Testis (tissue), 3 donors: ENCODE data around the gene ZC3H4. TPM values are rescaled to one million over a fixed set of nuclear protein-coding genes. Genes with fewer than 3 reads are reported as not detected.

Experiments used
- DNase-seq: peaks from one replicate; pipeline ENCODE4 v3.0.0-alpha.2; 2019
- H3K27ac ChIP-seq, 2 donors: fragments of 200-600 bp; sonication (generic); one replicate each; pipeline ENCODE4 v1.5.1; 2019
- H3K27me3 ChIP-seq: fragments of 200-600 bp; sonication (generic); one replicate; pipeline ENCODE4 v1.5.1; 2019
- H3K36me3 ChIP-seq: fragments of 200-600 bp; sonication (generic); one replicate; pipeline ENCODE4 v1.5.1; 2017; ENCODE audit warnings: low read depth; ENCODE audit errors: missing control alignments
- H3K4me1 ChIP-seq: fragments of 200-600 bp; sonication (generic); one replicate; pipeline ENCODE4 v1.5.1; 2019
- H3K4me3 ChIP-seq, 2 donors: fragments of 200-600 bp; sonication (generic); one replicate each; pipeline ENCODE4 v1.5.1; 2017 to 2019
- H3K9me3 ChIP-seq: fragments of 200-600 bp; sonication (generic); one replicate; pipeline ENCODE4 v1.5.1; 2017
- POLR2A ChIP-seq: fragments of 450-650 bp; IDR thresholded peaks from one replicate; pipeline ENCODE4 v1.6.1; 2017; ENCODE audit warnings: antibody characterized with exemption, mild to moderate bottlenecking, moderate library complexity
- WGBS, 2 donors: methylation state at CpG; one replicate each; pipeline ENCODE4 v1.1.5; 2018; 5-methylcytosine and 5-hydroxymethylcytosine counted together
- intact Hi-C: fragments of 100-400 bp; cut with DNase I; formaldehyde crosslinking; loops from one replicate; pipeline ENCODE4 v1.15.1; 2023; ENCODE audit warnings: low total_unique reads
- polyA plus RNA-seq: library from polyadenylated mRNA; stranded (reverse); fragments of 350-450 nt; fragmentation: Illumina TruSeq; extraction: RNeasy Lipid Tissue Mini Kit (QIAGEN cat#74804); gene quantifications from one replicate; pipeline ENCODE4 v1.2.3, GENCODE V29; 2014; ENCODE audit warnings: low read depth, low replicate concordance; ENCODE audit not compliant: insufficient read depth
- total RNA-seq, 2 donors: library from RNA; depleted of rRNA; stranded (reverse); fragments of >200 nt; gene quantifications; one replicate each; pipeline ENCODE4 v1.2.3, GENCODE V29; 2016
- TF ChIP-seq, protein P1 (sequence below), 3 experiments: fragments of 450-650 bp in 2 of 3; fragments of 200-600 bp in 1 of 3; sonication (generic) in 1 of 3; IDR thresholded peaks; one replicate each; pipeline ENCODE4 v1.5.1; 2016 to 2019; ENCODE audit warnings: antibody characterized with exemption in 3 of 3, mild to moderate bottlenecking in 2 of 3, moderate library complexity in 1 of 3

The ZC3H4 gene
- total and polyA plus RNA-seq, 3 donors from 2014 or later: 25.4 to 47.3 (median 45.2) TPM

DNA sequence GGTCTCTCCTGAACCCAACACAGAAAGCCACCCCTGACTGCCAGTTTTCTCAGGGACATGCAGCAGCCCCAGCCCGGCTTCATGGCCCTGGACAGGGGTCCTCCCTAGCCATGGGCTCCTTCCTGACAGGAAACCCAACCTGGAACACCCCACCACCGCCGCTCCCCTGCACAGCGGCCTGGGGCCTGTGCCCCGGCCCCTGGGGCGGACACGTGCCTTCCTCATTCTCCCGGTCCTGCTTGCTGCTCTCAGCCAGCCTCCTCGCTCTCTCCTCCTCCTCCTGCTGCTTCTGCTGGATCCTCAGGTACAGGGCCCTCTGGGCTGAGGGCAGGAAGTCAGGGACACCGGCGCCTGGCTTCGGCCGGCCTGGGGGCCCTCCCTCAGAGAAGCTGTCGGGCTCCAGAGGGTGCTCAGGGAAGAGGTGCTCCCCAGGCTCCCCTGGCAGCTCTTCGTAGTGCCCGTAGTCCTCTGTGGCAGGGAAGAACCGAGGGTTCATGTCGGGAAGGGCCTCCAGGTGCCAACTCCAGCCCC, 44.6 kb downstream of the ZC3H4 start:
- 87 to 93% methylated on average over 12 to 18 of the region's 18 CpGs for WGBS, 2 donors
- Histone ChIP-seq H3K27me3 (no peaks in the 10 kb centered on the region), H3K4me3 (no peak overlapping the region), H3K9me3 (no peaks in the 10 kb centered on the region), H3K27ac (no peak overlapping the region), H3K4me1 (no peaks in the 10 kb centered on the region), H3K36me3 (no peaks in the 10 kb centered on the region)
- no peak for DNase-seq
- intact Hi-C loops: no loop called here
- no peak for TF ChIP-seq POLR2A
- TF ChIP-seq, protein P1, sequence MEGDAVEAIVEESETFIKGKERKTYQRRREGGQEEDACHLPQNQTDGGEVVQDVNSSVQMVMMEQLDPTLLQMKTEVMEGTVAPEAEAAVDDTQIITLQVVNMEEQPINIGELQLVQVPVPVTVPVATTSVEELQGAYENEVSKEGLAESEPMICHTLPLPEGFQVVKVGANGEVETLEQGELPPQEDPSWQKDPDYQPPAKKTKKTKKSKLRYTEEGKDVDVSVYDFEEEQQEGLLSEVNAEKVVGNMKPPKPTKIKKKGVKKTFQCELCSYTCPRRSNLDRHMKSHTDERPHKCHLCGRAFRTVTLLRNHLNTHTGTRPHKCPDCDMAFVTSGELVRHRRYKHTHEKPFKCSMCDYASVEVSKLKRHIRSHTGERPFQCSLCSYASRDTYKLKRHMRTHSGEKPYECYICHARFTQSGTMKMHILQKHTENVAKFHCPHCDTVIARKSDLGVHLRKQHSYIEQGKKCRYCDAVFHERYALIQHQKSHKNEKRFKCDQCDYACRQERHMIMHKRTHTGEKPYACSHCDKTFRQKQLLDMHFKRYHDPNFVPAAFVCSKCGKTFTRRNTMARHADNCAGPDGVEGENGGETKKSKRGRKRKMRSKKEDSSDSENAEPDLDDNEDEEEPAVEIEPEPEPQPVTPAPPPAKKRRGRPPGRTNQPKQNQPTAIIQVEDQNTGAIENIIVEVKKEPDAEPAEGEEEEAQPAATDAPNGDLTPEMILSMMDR (IDR thresholded peaks at IDR 0.05): no peak

DNA sequence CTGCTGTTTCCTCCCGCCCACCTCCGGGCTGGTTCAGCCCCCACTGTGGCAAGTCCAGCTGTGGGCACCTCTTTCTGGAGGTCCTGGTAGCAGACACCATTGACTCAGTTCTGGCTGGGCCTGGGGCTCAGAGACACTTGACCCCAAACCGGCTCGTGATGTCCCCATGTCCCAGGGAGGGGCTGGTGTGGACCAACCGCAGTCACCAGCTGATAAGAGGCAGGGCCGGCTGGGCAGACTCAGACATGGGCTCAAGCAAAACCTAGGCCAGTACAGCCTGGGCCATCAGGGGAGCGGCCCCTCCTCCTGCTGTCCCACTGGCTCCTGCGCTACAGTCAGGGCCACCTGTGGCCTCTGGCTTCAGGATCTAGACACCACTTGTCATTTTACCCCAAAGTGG, 45.3 kb downstream of the ZC3H4 start:
- H3K4me3 ChIP-seq: no peak overlapping the region
- 74 to 89% methylated on average over 3 to 8 of the region's 8 CpGs for WGBS, 2 donors
- H3K4me1 ChIP-seq: no peaks in the 10 kb centered on the region
- H3K27ac ChIP-seq: no peak overlapping the region
- H3K9me3 ChIP-seq: no peaks in the 10 kb centered on the region
- H3K36me3 ChIP-seq: no peaks in the 10 kb centered on the region
- TF ChIP-seq, protein P1 (IDR thresholded peaks at IDR 0.05): no peak
- TF ChIP-seq POLR2A: no peak
- no peak for DNase-seq
- no peaks in the 10 kb centered on the region for H3K27me3 ChIP-seq
- intact Hi-C loops: no loop called here

DNA sequence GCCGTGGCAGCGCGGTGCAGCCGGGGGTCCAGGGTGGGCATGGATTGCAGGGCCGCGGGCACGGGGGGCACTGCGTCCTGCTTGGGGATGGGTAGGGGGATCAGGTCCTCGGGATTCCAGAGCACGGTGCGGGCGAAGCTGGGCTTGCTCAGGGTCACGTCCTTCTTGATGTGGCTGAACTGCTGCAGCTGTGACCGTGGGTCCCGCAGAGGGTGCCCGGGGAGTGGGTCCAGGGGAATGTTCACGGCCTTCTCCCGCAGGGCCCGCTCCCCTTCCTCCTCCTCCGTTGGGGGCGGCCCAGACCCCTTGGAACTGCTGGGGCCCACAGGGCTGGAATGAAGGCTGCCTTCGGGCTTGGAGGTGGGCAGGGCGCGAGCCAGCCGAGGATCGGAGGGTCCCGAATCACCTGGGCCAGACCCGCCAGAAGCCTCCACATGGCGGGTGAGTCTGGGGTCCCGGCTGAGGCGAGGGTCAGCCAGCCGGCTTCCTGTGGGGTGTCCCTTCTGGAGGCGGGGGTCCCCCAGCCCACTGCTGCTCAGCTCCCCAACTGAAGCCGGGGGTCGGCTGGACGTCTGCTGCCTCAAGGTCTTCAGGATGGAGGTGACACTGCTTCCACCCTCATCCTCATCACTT, 46.2 kb downstream of the ZC3H4 start:
- no peaks in the 10 kb centered on the region for H3K9me3 ChIP-seq
- no peaks in the 10 kb centered on the region for H3K4me1 ChIP-seq
- no peaks in the 10 kb centered on the region for H3K27me3 ChIP-seq
- TF ChIP-seq, protein P1 (IDR thresholded peaks at IDR 0.05): no peak
- no peak for TF ChIP-seq POLR2A
- 91% methylated on average over 31 of the region's 36 CpGs; no CpG with 5 or more reads in 1 of the 2 donors for WGBS, 2 donors
- H3K27ac ChIP-seq: no peak overlapping the region
- no peak for DNase-seq
- H3K4me3 ChIP-seq: no peak overlapping the region
- intact Hi-C loops: no loop called here
- no peaks in the 10 kb centered on the region for H3K36me3 ChIP-seq

DNA sequence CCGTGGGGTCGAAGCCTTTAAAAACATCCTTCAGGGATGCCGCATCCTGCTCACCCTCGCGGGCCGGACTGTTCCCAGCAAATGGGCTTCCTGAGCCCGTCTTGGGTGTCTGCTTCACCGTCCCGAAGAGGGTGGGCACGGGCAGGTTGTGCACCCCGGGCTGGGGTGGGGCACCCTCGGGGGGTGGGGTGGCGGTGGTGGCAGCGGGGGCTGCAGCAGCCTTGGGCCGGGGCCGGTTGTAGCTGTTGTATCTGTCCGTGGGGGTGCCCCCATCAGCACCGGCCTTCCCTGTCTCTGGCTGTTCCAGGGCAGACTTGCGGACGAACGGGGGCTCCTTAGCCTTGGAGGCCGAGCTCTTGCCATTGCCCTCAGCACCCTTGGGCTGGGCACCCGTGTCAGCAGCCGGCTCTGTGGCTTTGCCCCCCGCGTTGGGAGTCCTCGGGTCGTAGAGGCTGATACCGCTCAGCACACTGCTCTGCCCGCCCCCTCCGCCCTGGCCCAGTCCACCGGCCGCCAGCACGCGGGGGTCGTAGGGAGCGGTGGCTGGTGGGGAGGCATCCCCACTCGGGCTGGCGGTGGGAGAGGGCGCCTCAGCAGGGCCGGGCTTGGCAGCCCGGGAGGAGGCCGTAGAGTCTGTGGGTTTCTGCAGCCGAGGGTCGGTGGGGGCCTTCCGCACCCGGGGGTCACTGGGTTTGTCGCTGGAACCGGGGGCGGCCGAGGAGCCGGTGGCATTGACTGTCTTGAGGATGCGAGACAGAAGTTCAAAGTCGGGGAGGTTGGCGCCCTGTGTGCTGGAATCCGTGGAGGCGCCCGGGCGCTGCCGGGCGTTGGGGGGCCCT, 47.0 kb downstream of the ZC3H4 start:
- 90 to 97% methylated on average over 20 to 59 of the region's 61 CpGs for WGBS, 2 donors
- no peak overlapping the region for H3K4me3 ChIP-seq
- no peaks in the 10 kb centered on the region for H3K4me1 ChIP-seq
- H3K36me3 ChIP-seq: no peaks in the 10 kb centered on the region
- intact Hi-C loops: no loop called here
- DNase-seq: no peak
- H3K27ac ChIP-seq: no peak overlapping the region
- no peaks in the 10 kb centered on the region for H3K9me3 ChIP-seq
- no peaks in the 10 kb centered on the region for H3K27me3 ChIP-seq
- TF ChIP-seq, protein P1 (IDR thresholded peaks at IDR 0.05): no peak
- no peak for TF ChIP-seq POLR2A
